Measurements from ENCODE around the gene AKAP6. TPM values are rescaled to one million over a fixed set of nuclear protein-coding genes. Genes with fewer than 3 reads are reported as not detected.

The AKAP6 gene
- total RNA-seq, 1 experiment from 2014 or later = 2.8 TPM

- Mint-ChIP-seq H3K36me3 (ENCODE audit: insufficient read depth, unreplicated experiment) (no peaks in the 10 kb centered on the region), H3K27ac (ENCODE audit: unreplicated experiment) (no peak overlapping the region), H3K4me1 (ENCODE audit: low read depth, unreplicated experiment) (peaks cover 41% of the 10 kb centered on the region), H3K9me3 (ENCODE audit: low read depth, unreplicated experiment) (no peaks in the 10 kb centered on the region), H3K4me3 (ENCODE audit: low read depth, unreplicated experiment) (no peak overlapping the region), H3K27me3 (ENCODE audit: unreplicated experiment) (no peaks in the 10 kb centered on the region)
- DNase-seq = no peak
- CTCF ChIA-PET = interaction anchor here (0.6 to 1.2 kb wide), 4 partner anchors 37 to 204 kb away, joined by 3 to 6 read pairs (median 3); no protein-coding TSS in a partner anchor
- TF ChIP-seq CTCF (IDR thresholded peaks at IDR 0.05; ENCODE audit: unreplicated experiment) = no peak
- BruUV-seq (replicated peaks) = no TSS peak
- intact Hi-C loops (cut with micrococcal nuclease; ENCODE audit: unreplicated experiment) = loop anchor here (10.0 kb wide), 1 partner anchor 395 kb away; the partner anchor contains the start of gene ARHGAP5
Measured at GRCh38 chr14:32470161-32470715, 141.1 kb downstream of the AKAP6 start.

- no peak overlapping the region for H3K27ac Mint-ChIP-seq (ENCODE audit: unreplicated experiment)
- no TSS peak for BruUV-seq (replicated peaks)
- DNase-seq = no peak
- no peaks in the 10 kb centered on the region for H3K9me3 Mint-ChIP-seq (ENCODE audit: low read depth, unreplicated experiment)
- no peak overlapping the region for H3K4me3 Mint-ChIP-seq (ENCODE audit: low read depth, unreplicated experiment)
- intact Hi-C loops (cut with micrococcal nuclease; ENCODE audit: unreplicated experiment) = loop anchor here (10.0 kb wide), 1 partner anchor 396 kb away; the partner anchor contains the start of gene ARHGAP5
- no peaks in the 10 kb centered on the region for H3K27me3 Mint-ChIP-seq (ENCODE audit: unreplicated experiment)
- no peaks in the 10 kb centered on the region for H3K36me3 Mint-ChIP-seq (ENCODE audit: insufficient read depth, unreplicated experiment)
- no peak for TF ChIP-seq CTCF (IDR thresholded peaks at IDR 0.05; ENCODE audit: unreplicated experiment)
- peaks cover 41% of the 10 kb centered on the region for H3K4me1 Mint-ChIP-seq (ENCODE audit: low read depth, unreplicated experiment)
- CTCF ChIA-PET = interaction anchor here (1.0 kb wide), 1 partner anchor 205 kb away, joined by 3 read pairs; no protein-coding TSS in a partner anchor
Measured at GRCh38 chr14:32471181-32471580, 142.1 kb downstream of the AKAP6 start.

- Mint-ChIP-seq H3K27me3 (ENCODE audit: unreplicated experiment) (no peaks in the 10 kb centered on the region), H3K4me1 (ENCODE audit: low read depth, unreplicated experiment) (peaks cover 41% of the 10 kb centered on the region), H3K27ac (ENCODE audit: unreplicated experiment) (peak overlapping the region; percentile 72), H3K36me3 (ENCODE audit: insufficient read depth, unreplicated experiment) (no peaks in the 10 kb centered on the region), H3K4me3 (ENCODE audit: low read depth, unreplicated experiment) (no peak overlapping the region), H3K9me3 (ENCODE audit: low read depth, unreplicated experiment) (no peaks in the 10 kb centered on the region)
- no TSS peak for BruUV-seq (replicated peaks)
- TF ChIP-seq CTCF (IDR thresholded peaks at IDR 0.05; ENCODE audit: unreplicated experiment) = no peak
- CTCF ChIA-PET = interaction anchor here (0.6 kb wide), 1 partner anchor 994 kb away, joined by 3 read pairs; no protein-coding TSS in a partner anchor
- DNase-seq = no peak
- intact Hi-C loops (cut with micrococcal nuclease; ENCODE audit: unreplicated experiment) = loop anchor here (1.0 to 10.0 kb wide), 4 partner anchors 37 to 397 kb away; partner anchors contain the start of gene ARHGAP5
Measured at GRCh38 chr14:32472076-32472475, 143.0 kb downstream of the AKAP6 start.

GRCh38 chr14:32472512-32473463 lies 143.7 kb downstream of the AKAP6 start:
- intact Hi-C loops (cut with micrococcal nuclease; ENCODE audit: unreplicated experiment) = loop anchor here (1.0 to 10.0 kb wide), 4 partner anchors 36 to 398 kb away; partner anchors contain the start of gene ARHGAP5
- H3K36me3 Mint-ChIP-seq (ENCODE audit: insufficient read depth, unreplicated experiment) = no peaks in the 10 kb centered on the region
- H3K27ac Mint-ChIP-seq (ENCODE audit: unreplicated experiment) = peak overlapping the region; percentile 18
- no TSS peak for BruUV-seq (replicated peaks)
- no peak overlapping the region for H3K4me3 Mint-ChIP-seq (ENCODE audit: low read depth, unreplicated experiment)
- DNase-seq = no peak
- TF ChIP-seq CTCF (IDR thresholded peaks at IDR 0.05; ENCODE audit: unreplicated experiment) = no peak
- H3K9me3 Mint-ChIP-seq (ENCODE audit: low read depth, unreplicated experiment) = no peaks in the 10 kb centered on the region
- H3K4me1 Mint-ChIP-seq (ENCODE audit: low read depth, unreplicated experiment) = peaks cover 41% of the 10 kb centered on the region
- H3K27me3 Mint-ChIP-seq (ENCODE audit: unreplicated experiment) = no peaks in the 10 kb centered on the region
- CTCF ChIA-PET = interaction anchor here (0.6 to 1.6 kb wide), 4 partner anchors 37 to 995 kb away, joined by 3 read pairs; no protein-coding TSS in a partner anchor
